ENCODE results near the gene TMEM185A. TPM values are rescaled to one million over a fixed set of nuclear protein-coding genes. Genes with fewer than 3 reads are reported as not detected.

TMEM185A gene
- total RNA-seq, 1 donor from 2014 or later: 15.3 TPM

GRCh38 chrX:149650162-149650561 lies 18.6 kb upstream of the TMEM185A start:
- H3K27me3 ChIP-seq (ENCODE audit: control insufficient read depth, insufficient read depth, low read length): no peaks in the 10 kb centered on the region
- no peak overlapping the region for H3K4me3 ChIP-seq (ENCODE audit: low read depth, low read length)
- no peak for TF ChIP-seq CTCF (IDR thresholded peaks at IDR 0.05; ENCODE audit: insufficient read depth, low read length, poor library complexity, severe bottlenecking)
- H3K36me3 ChIP-seq (ENCODE audit: control insufficient read depth, insufficient read depth, low read length): no peaks in the 10 kb centered on the region
- no peak for DNase-seq (ENCODE audit: low read depth)

GRCh38 chrX:149648932-149649331 lies 17.3 kb upstream of the TMEM185A start:
- DNase-seq (ENCODE audit: low read depth): no peak
- no peak for TF ChIP-seq CTCF (IDR thresholded peaks at IDR 0.05; ENCODE audit: insufficient read depth, low read length, poor library complexity, severe bottlenecking)
- Histone ChIP-seq H3K4me3 (ENCODE audit: low read depth, low read length) (no peak overlapping the region), H3K27me3 (ENCODE audit: control insufficient read depth, insufficient read depth, low read length) (no peaks in the 10 kb centered on the region), H3K36me3 (ENCODE audit: control insufficient read depth, insufficient read depth, low read length) (no peaks in the 10 kb centered on the region)

- DNase-seq (ENCODE audit: low read depth): no peak
- Histone ChIP-seq H3K36me3 (ENCODE audit: control insufficient read depth, insufficient read depth, low read length) (no peaks in the 10 kb centered on the region), H3K27me3 (ENCODE audit: control insufficient read depth, insufficient read depth, low read length) (no peaks in the 10 kb centered on the region), H3K4me3 (ENCODE audit: low read depth, low read length) (no peak overlapping the region)
- no peak for TF ChIP-seq CTCF (IDR thresholded peaks at IDR 0.05; ENCODE audit: insufficient read depth, low read length, poor library complexity, severe bottlenecking)
Measured at GRCh38 chrX:149647505-149647904, 15.9 kb upstream of the TMEM185A start.

- H3K27me3 ChIP-seq (ENCODE audit: control insufficient read depth, insufficient read depth, low read length): no peaks in the 10 kb centered on the region
- no peak overlapping the region for H3K4me3 ChIP-seq (ENCODE audit: low read depth, low read length)
- TF ChIP-seq CTCF (IDR thresholded peaks at IDR 0.05; ENCODE audit: insufficient read depth, low read length, poor library complexity, severe bottlenecking): no peak
- DNase-seq (ENCODE audit: low read depth): no peak
- H3K36me3 ChIP-seq (ENCODE audit: control insufficient read depth, insufficient read depth, low read length): no peaks in the 10 kb centered on the region
Measured at GRCh38 chrX:149643496-149643895, 11.9 kb upstream of the TMEM185A start.

- Histone ChIP-seq H3K36me3 (ENCODE audit: control insufficient read depth, insufficient read depth, low read length) (no peaks in the 10 kb centered on the region), H3K27me3 (ENCODE audit: control insufficient read depth, insufficient read depth, low read length) (no peaks in the 10 kb centered on the region), H3K4me3 (ENCODE audit: low read depth, low read length) (no peak overlapping the region)
- no peak for DNase-seq (ENCODE audit: low read depth)
- TF ChIP-seq CTCF (IDR thresholded peaks at IDR 0.05; ENCODE audit: insufficient read depth, low read length, poor library complexity, severe bottlenecking): no peak
Measured at GRCh38 chrX:149641835-149642234, 10.2 kb upstream of the TMEM185A start.

- Histone ChIP-seq H3K4me3 (ENCODE audit: low read depth, low read length) (no peak overlapping the region), H3K27me3 (ENCODE audit: control insufficient read depth, insufficient read depth, low read length) (no peaks in the 10 kb centered on the region), H3K36me3 (ENCODE audit: control insufficient read depth, insufficient read depth, low read length) (no peaks in the 10 kb centered on the region)
- no peak for TF ChIP-seq CTCF (IDR thresholded peaks at IDR 0.05; ENCODE audit: insufficient read depth, low read length, poor library complexity, severe bottlenecking)
- DNase-seq (ENCODE audit: low read depth): no peak
Measured at GRCh38 chrX:149641432-149641831, 9.8 kb upstream of the TMEM185A start.
